WTC11 (cell line): Measurements from ENCODE around the gene MAGI2. TPM values are rescaled to one million over a fixed set of nuclear protein-coding genes. Genes with fewer than 3 reads are reported as not detected.

ENCODE experiments used
- ATAC-seq: fragments of 200-7000 bp; cut with Tn5 transposase; 2 replicates; pipeline ENCODE4 v1.10.0; 2021; ENCODE audit warnings: mild to moderate bottlenecking, moderate library complexity
- CTCF ChIA-PET: fragments of 300-600 bp; sonication (Branson Sonifier 250); formaldehyde crosslinking; loops from one replicate; lab custom pipeline; 2021; ENCODE audit warnings: antibody characterized with exemption; lab: Charles Lee
- POLR2A ChIA-PET: fragments of 350-600 bp; sonication (Branson Sonifier 250); formaldehyde crosslinking; loops from one replicate; lab custom pipeline; 2021; ENCODE audit warnings: antibody characterized with exemption; lab: Charles Lee
- DNase-seq: peaks from one replicate; pipeline ENCODE4 v3.0.0; 2021; ENCODE audit warnings: low spot score
- H3K27ac Mint-ChIP-seq: 2 replicates; pipeline ENCODE4 v1.8.0; 2021; ENCODE audit warnings: mixed read lengths
- H3K27me3 Mint-ChIP-seq: 2 replicates; pipeline ENCODE4 v1.8.0; 2021; ENCODE audit warnings: low read depth, mild to moderate bottlenecking, moderate library complexity, mixed read lengths
- H3K36me3 Mint-ChIP-seq: 2 replicates; pipeline ENCODE4 v1.8.0; 2021; ENCODE audit warnings: mixed read lengths
- H3K4me1 Mint-ChIP-seq: 2 replicates; pipeline ENCODE4 v1.8.0; 2022; ENCODE audit warnings: mixed read lengths
- H3K4me3 Mint-ChIP-seq: 2 replicates; pipeline ENCODE4 v1.8.0; 2021; ENCODE audit warnings: mild to moderate bottlenecking, moderate library complexity, mixed read lengths
- H3K9me3 Mint-ChIP-seq: 2 replicates; pipeline ENCODE4 v1.8.0; 2021; ENCODE audit warnings: mixed read lengths
- CBFB ChIP-seq: sonication (generic); formaldehyde crosslinking; IDR thresholded peaks from 2 replicates; pipeline ENCODE4 v1.8.1; 2022; ENCODE audit warnings: mild to moderate bottlenecking, low read depth, missing genetic modification reagents
- ELF4 ChIP-seq: sonication (generic); formaldehyde crosslinking; IDR thresholded peaks from 2 replicates; pipeline ENCODE4 v1.8.1; 2022; ENCODE audit warnings: low read depth, mild to moderate bottlenecking, moderate library complexity, missing genetic modification reagents
- FOXP4 ChIP-seq: sonication (generic); formaldehyde crosslinking; IDR thresholded peaks from 2 replicates; pipeline ENCODE4 v1.8.0; 2022; ENCODE audit warnings: mild to moderate bottlenecking, missing genetic modification reagents
- GABPB1 ChIP-seq: sonication (generic); formaldehyde crosslinking; IDR thresholded peaks from 2 replicates; pipeline ENCODE4 v1.8.1; 2023; ENCODE audit warnings: mild to moderate bottlenecking, missing genetic modification reagents
- HMGXB4 ChIP-seq: sonication (generic); formaldehyde crosslinking; IDR thresholded peaks from 2 replicates; pipeline ENCODE4 v1.8.1; 2023; ENCODE audit warnings: mild to moderate bottlenecking, moderate library complexity, missing genetic modification reagents
- NFATC4 ChIP-seq: fragments of 250-450 bp; sonication (Bioruptor Pico); IDR thresholded peaks from 2 replicates; pipeline ENCODE4 v1.9.0; 2021; ENCODE audit warnings: mild to moderate bottlenecking
- RORB ChIP-seq: fragments of 250-450 bp; sonication (Bioruptor Pico); IDR thresholded peaks from 2 replicates; pipeline ENCODE4 v1.9.0; 2021; ENCODE audit warnings: mild to moderate bottlenecking
- SP1 ChIP-seq: sonication (generic); formaldehyde crosslinking; conservative IDR thresholded peaks from 2 replicates; pipeline ENCODE4 v1.8.1; 2022; ENCODE audit warnings: missing genetic modification reagents
- TEAD4 ChIP-seq: sonication (generic); formaldehyde crosslinking; IDR thresholded peaks from 2 replicates; pipeline ENCODE4 v1.8.0; 2022; ENCODE audit warnings: mild to moderate bottlenecking, missing genetic modification reagents
- ZBTB43 ChIP-seq: sonication (generic); formaldehyde crosslinking; IDR thresholded peaks from 2 replicates; pipeline ENCODE4 v1.8.1; 2023; ENCODE audit warnings: mild to moderate bottlenecking, missing genetic modification reagents
- ZNF219 ChIP-seq: sonication (generic); formaldehyde crosslinking; IDR thresholded peaks from 2 replicates; pipeline ENCODE4 v1.8.0; 2023; ENCODE audit warnings: missing genetic modification reagents, mild to moderate bottlenecking, borderline replicate concordance
- ZNF232 ChIP-seq: sonication (generic); formaldehyde crosslinking; IDR thresholded peaks from 2 replicates; pipeline ENCODE4 v1.8.0; 2022; ENCODE audit warnings: mild to moderate bottlenecking, missing genetic modification reagents
- ZNF281 ChIP-seq: sonication (generic); formaldehyde crosslinking; IDR thresholded peaks from 2 replicates; pipeline ENCODE4 v1.8.0; 2023; ENCODE audit warnings: mild to moderate bottlenecking, missing genetic modification reagents
- ZNF512 ChIP-seq: sonication (generic); formaldehyde crosslinking; IDR thresholded peaks from 2 replicates; pipeline ENCODE4 v1.8.1; 2022; ENCODE audit warnings: missing genetic modification reagents, borderline replicate concordance
- ZSCAN18 ChIP-seq: fragments of 250-450 bp; sonication (Bioruptor Pico); IDR thresholded peaks from 2 replicates; pipeline ENCODE4 v2.1.2; 2022; ENCODE audit warnings: mild to moderate bottlenecking, moderate library complexity
- total RNA-seq: library from RNA; stranded (reverse); gene quantifications from 3 replicates; pipeline ENCODE4 v1.2.3, GENCODE V29; 2021

Gene MAGI2
- total RNA-seq, 1 experiment from 2014 or later, result 26.6 TPM

GRCh38 chr7:78222001-78222751, 1231.3 kb downstream of the MAGI2 start:
- peaks cover 9% of the 10 kb centered on the region; the same call in 1 of the 2 replicates for H3K9me3 Mint-ChIP-seq
- H3K4me1 Mint-ChIP-seq, result peaks cover 3% of the 10 kb centered on the region
- no peaks in the 10 kb centered on the region for H3K27me3 Mint-ChIP-seq
- H3K4me3 Mint-ChIP-seq, result no peak overlapping the region
- DNase-seq, result no peak
- no peak for ATAC-seq
- H3K27ac Mint-ChIP-seq, result no peak overlapping the region
- POLR2A ChIA-PET, result no interaction called here
- no peak for TF ChIP-seq CBFB (CRISPR knock-in tag)
- no peak for TF ChIP-seq FOXP4 (CRISPR knock-in tag)
- no peak for TF ChIP-seq SP1
- no peak for TF ChIP-seq GABPB1 (CRISPR knock-in tag)
- no peak for TF ChIP-seq ZSCAN18 (CRISPR knock-in tag)
- no peak for TF ChIP-seq HMGXB4 (CRISPR knock-in tag)
- TF ChIP-seq TEAD4 (CRISPR knock-in tag), result no peak
- no peak for TF ChIP-seq ZBTB43
- peaks cover 3% of the 10 kb centered on the region; the same call in 1 of the 2 replicates for H3K36me3 Mint-ChIP-seq
- CTCF ChIA-PET, result interaction anchor here (0.7 to 5.1 kb wide), 6 partner anchors 62 to 232 kb away, joined by 3 to 21 read pairs (median 3); no protein-coding TSS in a partner anchor

GRCh38 chr7:78220754-78221153, 1232.7 kb downstream of the MAGI2 start:
- no peak for ATAC-seq
- no peak for DNase-seq
- peaks cover 7% of the 10 kb centered on the region for H3K4me1 Mint-ChIP-seq
- H3K27ac Mint-ChIP-seq, result no peak overlapping the region
- CTCF ChIA-PET, result interaction anchor here (1.3 to 5.1 kb wide), 2 partner anchors 86 to 88 kb away, joined by 3 to 21 read pairs; no protein-coding TSS in a partner anchor
- no peak for TF ChIP-seq RORB (CRISPR knock-in tag)
- TF ChIP-seq NFATC4 (CRISPR knock-in tag), result no peak
- no peak for TF ChIP-seq ZNF219 (CRISPR knock-in tag)
- no peak overlapping the region for H3K4me3 Mint-ChIP-seq
- H3K27me3 Mint-ChIP-seq, result no peaks in the 10 kb centered on the region
- POLR2A ChIA-PET, result no interaction called here
- peaks cover 9% of the 10 kb centered on the region; the same call in 1 of the 2 replicates for H3K9me3 Mint-ChIP-seq
- peaks cover 3% of the 10 kb centered on the region; the same call in 1 of the 2 replicates for H3K36me3 Mint-ChIP-seq

GRCh38 chr7:78218876-78219275, 1234.6 kb downstream of the MAGI2 start:
- ChIA-PET POLR2A (no interaction called here), CTCF (interaction anchor here (1.1 kb wide), 1 partner anchor 85 kb away, joined by 4 read pairs; no protein-coding TSS in a partner anchor)
- Mint-ChIP-seq H3K9me3 (peaks cover 9% of the 10 kb centered on the region; the same call in 1 of the 2 replicates), H3K36me3 (peaks cover 3% of the 10 kb centered on the region; the same call in 1 of the 2 replicates), H3K4me1 (peaks cover 25% of the 10 kb centered on the region), H3K27me3 (no peaks in the 10 kb centered on the region), H3K4me3 (no peak overlapping the region), H3K27ac (no peak overlapping the region)
- DNase-seq, result no peak
- no peak for ATAC-seq
- TF ChIP-seq ZSCAN18 (CRISPR knock-in tag), result no peak
- no peak for TF ChIP-seq ZNF232 (CRISPR knock-in tag)
- TF ChIP-seq ZNF512 (CRISPR knock-in tag), result no peak
- TF ChIP-seq ZNF281 (CRISPR knock-in tag), result no peak
- no peak for TF ChIP-seq ELF4 (CRISPR knock-in tag)
